PC-3 (cell line): ENCODE measurements around the gene PRSS16. TPM values are rescaled to one million over a fixed set of nuclear protein-coding genes. Genes with fewer than 3 reads are reported as not detected.

Experiments
- ATAC-seq: fragments of 200-7000 bp; cut with Tn5 transposase; 2 replicates; pipeline ENCODE4 v1.9.1; 2020; ENCODE audit warnings: mild to moderate bottlenecking, moderate library complexity
- BruUV-seq: library from RNA; stranded (reverse); fragments of 400-500 nt; replicated peaks from 2 replicates; lab custom pipeline; 2021; lab: Mats Ljungman, UMichigan
- CTCF ChIA-PET: fragments of 300-600 bp; sonication (Branson Sonifier 250); formaldehyde crosslinking; loops from one replicate; lab custom pipeline; 2022; ENCODE audit warnings: antibody characterized with exemption; lab: Charles Lee
- POLR2A ChIA-PET: fragments of 300-600 bp; sonication (Branson Sonifier 250); formaldehyde crosslinking; loops from one replicate; lab custom pipeline; 2022; ENCODE audit warnings: antibody characterized with exemption; ENCODE audit not compliant: unreplicated experiment; lab: Charles Lee
- DNase-seq: peaks from one replicate; pipeline ENCODE4 v3.0.0-alpha.2; 2015
- H2AFZ ChIP-seq: fragments of 300-600 bp; sonication (generic); 2 replicates; pipeline ENCODE4 v1.6.0; 2016; ENCODE audit warnings: antibody characterized with exemption, low read length
- H3F3A ChIP-seq: fragments of 300-600 bp; sonication (generic); one replicate; pipeline ENCODE4 v1.6.0; 2017; ENCODE audit warnings: antibody characterized with exemption, low read length, control low read depth, mild to moderate bottlenecking; ENCODE audit not compliant: unreplicated experiment
- H3K27ac ChIP-seq: fragments of 300-600 bp; sonication (generic); 2 replicates; pipeline ENCODE4 v1.5.1; 2016; ENCODE audit warnings: mild to moderate bottlenecking, low read length
- H3K27me3 ChIP-seq: fragments of 300-600 bp; sonication (generic); 2 replicates; pipeline ENCODE4 v1.6.1; 2016; ENCODE audit warnings: low read length, mixed read lengths
- H3K36me3 ChIP-seq: fragments of 300-600 bp; sonication (generic); 2 replicates; pipeline ENCODE4 v1.6.1; 2016; ENCODE audit warnings: low read depth, mixed run types, low read length, mixed read lengths
- H3K4me1 ChIP-seq: fragments of 300-600 bp; sonication (generic); 2 replicates; pipeline ENCODE4 v1.5.1; 2016; ENCODE audit warnings: low read length; ENCODE audit not compliant: insufficient read depth
- H3K4me2 ChIP-seq: fragments of 300-600 bp; sonication (generic); 2 replicates; pipeline ENCODE4 v1.6.0; 2016; ENCODE audit warnings: low read length
- H3K4me3 ChIP-seq: fragments of 300-600 bp; sonication (generic); 2 replicates; pipeline ENCODE4 v1.5.1; 2016; ENCODE audit warnings: mild to moderate bottlenecking, low read length, mixed read lengths
- H3K79me2 ChIP-seq: fragments of 300-600 bp; sonication (generic); 2 replicates; pipeline ENCODE4 v1.6.1; 2017; ENCODE audit warnings: low read length, mixed read lengths
- H3K9ac ChIP-seq: fragments of 300-600 bp; sonication (generic); 2 replicates; pipeline ENCODE4 v1.6.0; 2016; ENCODE audit warnings: mild to moderate bottlenecking, low read length
- H3K9me2 ChIP-seq: fragments of 300-600 bp; sonication (generic); replicated peaks from 2 replicates; pipeline ENCODE4 v1.6.1; 2016; ENCODE audit warnings: mixed run types, low read length, mixed read lengths
- H3K9me3 ChIP-seq: fragments of 300-600 bp; sonication (generic); 2 replicates; pipeline ENCODE4 v1.6.1; 2016; ENCODE audit warnings: low read length, mixed read lengths
- H4K20me1 ChIP-seq: fragments of 300-600 bp; sonication (generic); 2 replicates; pipeline ENCODE4 v1.6.1; 2016; ENCODE audit warnings: low read length, mixed read lengths
- CTCF ChIP-seq: fragments of 300-600 bp; sonication (generic); conservative IDR thresholded peaks from 2 replicates; pipeline ENCODE4 v1.5.1; 2017; ENCODE audit warnings: antibody characterized with exemption, low read depth, mild to moderate bottlenecking, low read length
- EZH2 ChIP-seq: fragments of 300-600 bp; sonication (generic); IDR thresholded peaks from one replicate; pipeline ENCODE4 v1.6.1; 2017; ENCODE audit warnings: antibody characterized with exemption, mild to moderate bottlenecking, low read length; ENCODE audit not compliant: unreplicated experiment
- EZH2phosphoT487 ChIP-seq: fragments of 300-600 bp; sonication (generic); IDR thresholded peaks from 2 replicates; pipeline ENCODE4 v1.6.1; 2018; ENCODE audit warnings: mild to moderate bottlenecking, antibody characterized with exemption, low read length, borderline replicate concordance
- intact Hi-C: fragments of 100-400 bp; cut with micrococcal nuclease; formaldehyde crosslinking; loops from 2 replicates; pipeline ENCODE4 v1.9.0; 2023
- total RNA-seq: library from RNA; depleted of rRNA; stranded (reverse); fragments of >200 nt; gene quantifications from 2 replicates; pipeline ENCODE4 v1.2.3, GENCODE V29; 2014

The PRSS16 gene
- total RNA-seq, 1 experiment from 2014 or later, result 7.3 TPM

GRCh38 chr6:27267857-27268434 is 20.4 kb downstream of the PRSS16 start:
- Histone ChIP-seq H3F3A (no peaks in the 10 kb centered on the region), H3K36me3 (no peaks in the 10 kb centered on the region), H2AFZ (no peak overlapping the region), H3K9me3 (no peaks in the 10 kb centered on the region), H3K9me2 (no peaks in the 10 kb centered on the region), H3K27me3 (no peaks in the 10 kb centered on the region), H3K4me3 (no peak overlapping the region), H3K4me2 (no peak overlapping the region), H3K27ac (no peak overlapping the region), H4K20me1 (no peaks in the 10 kb centered on the region), H3K4me1 (no peaks in the 10 kb centered on the region), H3K79me2 (no peaks in the 10 kb centered on the region), H3K9ac (no peak overlapping the region)
- no TSS peak for BruUV-seq
- intact Hi-C loops, result no loop called here
- POLR2A ChIA-PET, result no interaction called here
- no peak for DNase-seq
- CTCF ChIA-PET, result no interaction called here
- TF ChIP-seq EZH2phosphoT487 (no peak), EZH2 (no peak), CTCF (no peak)
- no peak for ATAC-seq

GRCh38 chr6:27268803-27269202 is 21.3 kb downstream of the PRSS16 start:
- no TSS peak for BruUV-seq
- Histone ChIP-seq H3K27me3 (no peaks in the 10 kb centered on the region), H3K9ac (no peak overlapping the region), H3K36me3 (no peaks in the 10 kb centered on the region), H4K20me1 (no peaks in the 10 kb centered on the region), H3F3A (no peaks in the 10 kb centered on the region), H2AFZ (no peak overlapping the region), H3K4me3 (no peak overlapping the region), H3K27ac (no peak overlapping the region), H3K9me3 (no peaks in the 10 kb centered on the region), H3K79me2 (no peaks in the 10 kb centered on the region), H3K9me2 (no peaks in the 10 kb centered on the region), H3K4me1 (no peaks in the 10 kb centered on the region), H3K4me2 (no peak overlapping the region)
- ATAC-seq (no peak), DNase-seq (no peak)
- TF ChIP-seq EZH2 (no peak), CTCF (no peak), EZH2phosphoT487 (no peak)
- ChIA-PET CTCF (no interaction called here), POLR2A (no interaction called here)
- intact Hi-C loops, result no loop called here

- H3K79me2 ChIP-seq, result no peaks in the 10 kb centered on the region
- no peaks in the 10 kb centered on the region for H3K4me1 ChIP-seq
- no peaks in the 10 kb centered on the region for H3K27me3 ChIP-seq
- H3K9me3 ChIP-seq, result no peaks in the 10 kb centered on the region
- no peak overlapping the region for H3K4me3 ChIP-seq
- no TSS peak for BruUV-seq
- no peak for DNase-seq
- CTCF ChIA-PET, result no interaction called here
- H3K36me3 ChIP-seq, result no peaks in the 10 kb centered on the region
- ATAC-seq, result no peak
- TF ChIP-seq EZH2 (no peak), CTCF (no peak), EZH2phosphoT487 (no peak)
- H3K9ac ChIP-seq, result no peak overlapping the region
- no peak overlapping the region for H3K4me2 ChIP-seq
- POLR2A ChIA-PET, result no interaction called here
- H3F3A ChIP-seq, result no peaks in the 10 kb centered on the region
- no peaks in the 10 kb centered on the region for H3K9me2 ChIP-seq
- intact Hi-C loops, result no loop called here
- no peak overlapping the region for H2AFZ ChIP-seq
- H4K20me1 ChIP-seq, result no peaks in the 10 kb centered on the region
- H3K27ac ChIP-seq, result no peak overlapping the region
These were observed 26.3 kb downstream of the PRSS16 start for GRCh38 chr6:27273783-27274182.
